Measurements from ENCODE around the gene PTPRJ. TPM values are rescaled to one million over a fixed set of nuclear protein-coding genes. Genes with fewer than 3 reads are reported as not detected.

PTPRJ gene
- total and polyA plus RNA-seq, 2 of the 13 experiments (the other 11 are each of a cell fraction or from before 2014, with no cell fraction given), result 1.0 to 1.2 TPM

DNA sequence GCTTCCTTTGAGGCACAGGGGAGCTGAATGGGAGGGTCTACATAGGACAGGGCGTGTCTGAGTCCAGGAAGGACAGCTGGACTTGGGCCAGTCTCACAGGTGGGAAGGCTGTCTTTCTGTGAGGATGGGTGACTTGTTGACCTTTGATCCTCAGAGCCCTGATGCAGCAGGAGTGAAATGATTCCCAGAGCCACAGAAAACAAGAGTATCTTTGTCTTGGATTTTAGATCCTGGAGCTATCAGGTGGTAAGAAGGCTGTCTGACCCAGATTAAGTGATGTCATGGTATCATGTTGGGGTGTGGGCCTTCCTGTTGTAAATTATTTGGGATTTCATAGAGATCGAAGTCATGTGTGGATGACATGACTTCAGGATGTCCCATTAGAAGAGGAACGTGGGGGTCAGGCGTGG lies 15.0 kb downstream of the PTPRJ start (continued):
- TF ChIP-seq, protein P1, sequence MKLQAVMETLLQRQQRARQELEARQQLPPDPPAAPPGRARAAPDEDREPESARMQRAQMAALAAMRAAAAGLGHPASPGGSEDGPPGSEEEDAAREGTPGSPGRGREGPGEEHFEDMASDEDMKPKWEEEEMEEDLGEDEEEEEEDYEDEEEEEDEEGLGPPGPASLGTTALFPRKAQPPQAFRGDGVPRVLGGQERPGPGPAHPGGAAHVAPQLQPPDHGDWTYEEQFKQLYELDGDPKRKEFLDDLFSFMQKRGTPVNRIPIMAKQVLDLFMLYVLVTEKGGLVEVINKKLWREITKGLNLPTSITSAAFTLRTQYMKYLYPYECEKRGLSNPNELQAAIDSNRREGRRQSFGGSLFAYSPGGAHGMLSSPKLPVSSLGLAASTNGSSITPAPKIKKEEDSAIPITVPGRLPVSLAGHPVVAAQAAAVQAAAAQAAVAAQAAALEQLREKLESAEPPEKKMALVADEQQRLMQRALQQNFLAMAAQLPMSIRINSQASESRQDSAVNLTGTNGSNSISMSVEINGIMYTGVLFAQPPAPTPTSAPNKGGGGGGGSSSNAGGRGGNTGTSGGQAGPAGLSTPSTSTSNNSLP (IDR thresholded peaks at IDR 0.05; ENCODE audit: low read depth, low read length), result no peak
- TF ChIP-seq, protein P2, sequence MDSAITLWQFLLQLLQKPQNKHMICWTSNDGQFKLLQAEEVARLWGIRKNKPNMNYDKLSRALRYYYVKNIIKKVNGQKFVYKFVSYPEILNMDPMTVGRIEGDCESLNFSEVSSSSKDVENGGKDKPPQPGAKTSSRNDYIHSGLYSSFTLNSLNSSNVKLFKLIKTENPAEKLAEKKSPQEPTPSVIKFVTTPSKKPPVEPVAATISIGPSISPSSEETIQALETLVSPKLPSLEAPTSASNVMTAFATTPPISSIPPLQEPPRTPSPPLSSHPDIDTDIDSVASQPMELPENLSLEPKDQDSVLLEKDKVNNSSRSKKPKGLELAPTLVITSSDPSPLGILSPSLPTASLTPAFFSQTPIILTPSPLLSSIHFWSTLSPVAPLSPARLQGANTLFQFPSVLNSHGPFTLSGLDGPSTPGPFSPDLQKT (CRISPR knock-in tag; IDR thresholded peaks at IDR 0.05; ENCODE audit: borderline replicate concordance), result no peak
- 0 out of 2 replicates have a peak, but pooled peaks have one; percentile 25 for TF ChIP-seq RARA (CRISPR knock-in tag; IDR thresholded peaks at IDR 0.05)
- TF ChIP-seq HNF4G (IDR thresholded peaks at IDR 0.05; ENCODE audit: borderline replicate concordance, low read depth, low read length), result 0 out of 2 replicates have a peak, but pooled peaks have one; percentile 36
- no peak; the same call in 1 of the 2 replicates for TF ChIP-seq HNF4G (CRISPR knock-in tag; IDR thresholded peaks at IDR 0.05; ENCODE audit: borderline replicate concordance, low read depth)
- no peak for TF ChIP-seq YY1 (IDR thresholded peaks at IDR 0.05; ENCODE audit: insufficient read depth, insufficient replicate concordance, low read depth, low read length)
- no peak for TF ChIP-seq ZIK1 (CRISPR knock-in tag; IDR thresholded peaks at IDR 0.05; ENCODE audit: borderline replicate concordance, low read depth)
- TF ChIP-seq DMAP1 (CRISPR knock-in tag; IDR thresholded peaks at IDR 0.05), result 0 out of 2 replicates have a peak, but pooled peaks have one; percentile 36
- TF ChIP-seq ETV6 (CRISPR knock-in tag; conservative IDR thresholded peaks at IDR 0.05), result no peak
- no peak for TF ChIP-seq ZNF556 (CRISPR knock-in tag; IDR thresholded peaks at IDR 0.05; ENCODE audit: borderline replicate concordance)
- TF ChIP-seq SP2 (CRISPR knock-in tag; IDR thresholded peaks at IDR 0.05), result no peak
- TF ChIP-seq, protein P3, sequence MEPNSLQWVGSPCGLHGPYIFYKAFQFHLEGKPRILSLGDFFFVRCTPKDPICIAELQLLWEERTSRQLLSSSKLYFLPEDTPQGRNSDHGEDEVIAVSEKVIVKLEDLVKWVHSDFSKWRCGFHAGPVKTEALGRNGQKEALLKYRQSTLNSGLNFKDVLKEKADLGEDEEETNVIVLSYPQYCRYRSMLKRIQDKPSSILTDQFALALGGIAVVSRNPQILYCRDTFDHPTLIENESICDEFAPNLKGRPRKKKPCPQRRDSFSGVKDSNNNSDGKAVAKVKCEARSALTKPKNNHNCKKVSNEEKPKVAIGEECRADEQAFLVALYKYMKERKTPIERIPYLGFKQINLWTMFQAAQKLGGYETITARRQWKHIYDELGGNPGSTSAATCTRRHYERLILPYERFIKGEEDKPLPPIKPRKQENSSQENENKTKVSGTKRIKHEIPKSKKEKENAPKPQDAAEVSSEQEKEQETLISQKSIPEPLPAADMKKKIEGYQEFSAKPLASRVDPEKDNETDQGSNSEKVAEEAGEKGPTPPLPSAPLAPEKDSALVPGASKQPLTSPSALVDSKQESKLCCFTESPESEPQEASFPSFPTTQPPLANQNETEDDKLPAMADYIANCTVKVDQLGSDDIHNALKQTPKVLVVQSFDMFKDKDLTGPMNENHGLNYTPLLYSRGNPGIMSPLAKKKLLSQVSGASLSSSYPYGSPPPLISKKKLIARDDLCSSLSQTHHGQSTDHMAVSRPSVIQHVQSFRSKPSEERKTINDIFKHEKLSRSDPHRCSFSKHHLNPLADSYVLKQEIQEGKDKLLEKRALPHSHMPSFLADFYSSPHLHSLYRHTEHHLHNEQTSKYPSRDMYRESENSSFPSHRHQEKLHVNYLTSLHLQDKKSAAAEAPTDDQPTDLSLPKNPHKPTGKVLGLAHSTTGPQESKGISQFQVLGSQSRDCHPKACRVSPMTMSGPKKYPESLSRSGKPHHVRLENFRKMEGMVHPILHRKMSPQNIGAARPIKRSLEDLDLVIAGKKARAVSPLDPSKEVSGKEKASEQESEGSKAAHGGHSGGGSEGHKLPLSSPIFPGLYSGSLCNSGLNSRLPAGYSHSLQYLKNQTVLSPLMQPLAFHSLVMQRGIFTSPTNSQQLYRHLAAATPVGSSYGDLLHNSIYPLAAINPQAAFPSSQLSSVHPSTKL (CRISPR knock-in tag; IDR thresholded peaks at IDR 0.05), result peak; percentile 62; the same call in 1 of the 2 replicates
- TF ChIP-seq ZNF784 (CRISPR knock-in tag; IDR thresholded peaks at IDR 0.05; ENCODE audit: borderline replicate concordance), result no peak
- TF ChIP-seq FOXA1 (IDR thresholded peaks at IDR 0.05), result no peak
- TF ChIP-seq FOXA1 (CRISPR knock-in tag; IDR thresholded peaks at IDR 0.05), result peak; percentile 37; the same call in 1 of the 2 replicates
- no peak for TF ChIP-seq THYN1 (CRISPR knock-in tag; IDR thresholded peaks at IDR 0.05; ENCODE audit: borderline replicate concordance, low read depth)
- no peak for TF ChIP-seq ZFP62 (CRISPR knock-in tag; IDR thresholded peaks at IDR 0.05)
- no peak for TF ChIP-seq ZBTB44 (CRISPR knock-in tag; IDR thresholded peaks at IDR 0.05)
- TF ChIP-seq FOXA3 (CRISPR knock-in tag; IDR thresholded peaks at IDR 0.05), result no peak
- TF ChIP-seq HDAC2 (CRISPR knock-in tag; IDR thresholded peaks at IDR 0.05), result peak; percentile 16; the same call in 1 of the 2 replicates
- peak; percentile 50; the same call in 1 of the 2 replicates for TF ChIP-seq HMG20A (CRISPR knock-in tag; IDR thresholded peaks at IDR 0.05; ENCODE audit: borderline replicate concordance)
- TF ChIP-seq FOXK2 (IDR thresholded peaks at IDR 0.05), result 0 out of 2 replicates have a peak, but pooled peaks have one; percentile 44
- 0 out of 2 replicates have a peak, but pooled peaks have one; percentile 10 for TF ChIP-seq RXRB (CRISPR knock-in tag; IDR thresholded peaks at IDR 0.05; ENCODE audit: borderline replicate concordance)
